Fibroblast of skin of left quadriceps (primary cell): Measurements from ENCODE around the gene SLC39A11.
A peak's percentile ranks its signal among the peaks of the same experiment; 100 is the strongest.
"Not testable (repeated sequence)": the region's sequence is repeated elsewhere in the genome, so short reads cannot be mapped to it uniquely, and the experiment has no call there.

Experiments
- DNase-seq, 2 experiments: peaks; one replicate each; pipeline ENCODE4 v3.0.0-alpha.2; 2013; ENCODE audit warnings: low read depth in 2 of 2

SLC39A11 gene

GRCh38 chr17:72950242-72950931 is 142.1 kb downstream of the SLC39A11 start:
- DNase-seq, result no peak

- no peak for DNase-seq
Measured at GRCh38 chr17:72948115-72948514, 144.4 kb downstream of the SLC39A11 start.

DNA sequence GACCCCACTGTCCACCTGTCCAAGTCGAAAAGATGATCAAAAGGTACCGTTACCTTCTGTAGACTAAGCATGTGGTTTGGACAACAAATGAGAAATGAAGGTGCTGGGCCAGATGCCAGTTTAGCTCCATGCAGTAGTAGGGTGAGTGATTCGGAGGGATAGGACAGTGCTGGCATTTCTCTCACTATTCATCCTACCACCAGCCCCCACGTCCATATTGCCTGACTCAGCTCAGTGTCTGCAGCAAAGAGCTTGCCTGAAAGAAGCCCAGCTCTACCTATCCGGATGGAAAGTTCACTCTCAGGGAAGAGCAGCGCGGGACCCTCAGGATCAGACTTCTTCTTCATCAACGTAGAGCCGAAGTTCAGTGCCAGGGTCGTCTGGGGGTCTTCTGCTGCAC is 145.0 kb downstream of the SLC39A11 start:
- DNase-seq, result no peak

DNA sequence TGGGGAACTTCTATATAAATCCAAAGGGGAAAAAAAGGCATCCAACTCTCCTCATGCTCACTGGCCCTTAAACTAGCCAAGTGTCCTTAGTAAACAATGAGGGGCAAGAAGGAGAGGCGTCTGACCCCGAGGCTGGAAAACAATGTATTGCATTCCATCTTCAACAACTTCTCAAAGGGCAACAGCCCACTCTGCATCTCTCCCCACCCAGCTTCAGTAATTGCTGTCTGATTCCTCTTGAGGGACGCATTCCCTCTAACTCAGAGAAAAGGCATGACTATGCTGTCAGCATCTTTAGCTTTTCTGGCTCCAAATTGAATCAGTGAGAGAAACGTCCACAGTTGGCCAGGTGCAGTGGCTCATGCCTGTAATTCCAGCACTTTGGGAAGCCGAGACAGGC is 145.8 kb downstream of the SLC39A11 start:
- DNase-seq, result no peak

GRCh38 chr17:72946156-72946555 is 146.3 kb downstream of the SLC39A11 start:
- DNase-seq, result no peak

- no peak for DNase-seq
Measured at GRCh38 chr17:72945473-72945872, 147.0 kb downstream of the SLC39A11 start.

DNA sequence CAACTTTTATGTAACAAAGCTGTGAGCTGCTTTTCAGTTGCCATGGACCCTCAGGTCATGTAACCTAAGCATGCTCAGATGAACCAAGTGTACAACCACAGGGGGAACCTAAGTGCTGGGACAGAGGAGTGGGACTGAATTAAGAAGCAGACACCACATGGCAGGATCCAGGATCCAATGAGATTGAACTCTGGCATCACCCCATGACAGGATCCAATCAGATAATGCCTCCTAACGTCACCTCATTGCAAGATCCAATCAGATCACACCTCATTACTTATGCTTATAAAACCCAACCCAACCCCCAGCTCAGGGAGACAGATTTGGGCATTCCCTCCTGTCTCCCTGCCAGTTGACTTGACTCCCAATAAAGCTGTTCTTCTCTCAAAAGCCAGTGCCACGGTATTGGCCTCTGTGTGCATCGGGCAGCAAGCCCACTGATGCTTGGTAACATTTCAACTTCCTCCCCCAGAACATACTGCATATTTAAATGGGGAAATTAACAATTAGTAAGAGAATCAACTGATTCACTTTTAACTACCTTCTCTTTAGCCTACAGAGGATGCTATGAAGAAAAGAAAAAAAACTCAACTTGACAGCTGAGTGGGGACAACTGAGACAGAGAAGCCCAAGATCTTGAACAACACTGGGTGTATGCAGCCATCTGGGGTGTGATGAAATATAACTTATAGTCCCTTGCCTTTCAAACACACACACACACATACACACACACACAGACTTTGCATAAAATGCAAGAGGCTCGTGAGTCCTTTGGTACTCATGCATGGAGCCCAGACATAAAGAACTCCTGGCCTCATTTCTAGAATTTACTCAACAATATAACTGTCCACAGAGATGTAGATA is 148.4 kb downstream of the SLC39A11 start:
- no peak for DNase-seq

- DNase-seq, result peak in 1 of 2 experiments; percentile 7
Measured at GRCh38 chr17:72942579-72942978, 149.9 kb downstream of the SLC39A11 start.

DNA sequence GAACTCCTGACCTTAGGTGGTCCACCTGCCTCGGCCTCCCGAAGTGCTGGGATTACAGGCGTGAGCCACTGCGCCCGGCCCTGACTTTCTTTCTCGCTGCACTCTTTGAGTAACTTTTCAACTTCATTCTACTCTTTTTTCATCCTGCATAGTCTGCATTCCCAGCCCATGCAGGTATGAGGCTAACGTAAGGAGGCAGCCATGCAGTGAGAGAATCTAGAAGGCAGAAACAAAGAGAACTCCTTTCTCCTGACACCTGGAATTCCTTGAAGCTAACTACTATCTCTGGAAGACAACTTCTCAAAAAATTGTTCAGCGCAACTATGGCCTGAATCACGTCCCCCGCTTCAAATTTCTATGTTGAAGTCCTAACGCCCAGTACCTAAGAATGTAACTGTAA is 152.0 kb downstream of the SLC39A11 start:
- DNase-seq, result no peak

DNA sequence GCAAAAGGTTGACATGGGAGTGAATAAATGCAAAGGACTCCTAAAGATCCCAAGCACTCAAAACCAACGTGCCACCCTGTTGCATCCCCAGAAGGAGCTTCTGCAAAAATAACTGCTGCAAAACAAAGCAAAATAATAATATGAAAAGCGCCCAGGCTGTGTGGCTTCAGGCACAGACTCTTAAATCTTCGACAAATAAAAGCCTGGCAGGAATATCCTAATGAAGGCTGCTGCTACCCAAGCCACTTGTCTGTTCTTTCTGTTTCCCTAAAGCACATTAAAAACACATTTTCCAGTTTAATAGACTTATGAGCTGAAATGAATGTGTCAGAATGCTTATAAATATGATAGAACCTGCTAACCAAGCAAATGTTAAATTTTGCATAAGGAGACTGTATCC is 154.0 kb downstream of the SLC39A11 start:
- DNase-seq, result no peak

- DNase-seq, result no peak
Measured at GRCh38 chr17:72937707-72938106, 154.8 kb downstream of the SLC39A11 start.

DNA sequence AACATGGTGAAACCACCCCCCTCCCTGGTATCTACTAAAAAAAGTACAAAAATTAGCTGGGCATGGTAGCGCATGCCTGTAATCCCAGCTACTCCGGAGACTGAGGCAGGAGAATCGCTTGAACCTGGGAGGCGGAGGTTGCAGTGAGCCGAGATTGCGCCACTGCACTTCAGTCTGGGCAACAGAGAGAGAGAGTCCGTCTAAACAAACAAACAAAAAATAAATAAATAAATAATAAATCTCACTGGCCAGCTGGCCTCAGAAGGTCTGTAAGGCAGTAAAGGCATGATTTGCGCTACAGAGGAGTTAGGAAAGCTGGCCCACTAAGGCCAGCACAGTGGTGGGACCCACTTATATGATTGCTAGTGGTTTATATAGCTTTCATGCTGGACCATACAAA is 155.2 kb downstream of the SLC39A11 start:
- DNase-seq, result not testable (repeated sequence)

- DNase-seq, result no peak
Measured at GRCh38 chr17:72935984-72936383, 156.5 kb downstream of the SLC39A11 start.

DNA sequence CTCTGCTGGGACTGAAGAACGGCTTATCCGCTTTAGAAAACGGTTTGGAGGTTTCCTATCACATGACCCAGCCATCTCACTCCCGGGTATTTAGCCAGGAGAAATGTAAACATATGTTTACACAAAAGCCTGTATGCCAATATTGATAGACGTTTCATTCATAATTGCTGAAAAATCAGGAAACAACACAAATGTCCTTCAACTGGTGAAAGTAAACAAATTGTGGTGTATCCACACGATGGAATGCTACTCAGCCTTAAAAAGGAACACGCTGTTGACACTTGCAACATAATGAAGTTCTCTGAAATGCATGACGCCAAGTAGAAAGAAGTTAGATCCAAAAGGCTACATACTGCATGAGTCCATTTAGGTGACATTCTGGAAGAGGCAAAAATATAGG is 157.6 kb downstream of the SLC39A11 start:
- no peak for DNase-seq

DNA sequence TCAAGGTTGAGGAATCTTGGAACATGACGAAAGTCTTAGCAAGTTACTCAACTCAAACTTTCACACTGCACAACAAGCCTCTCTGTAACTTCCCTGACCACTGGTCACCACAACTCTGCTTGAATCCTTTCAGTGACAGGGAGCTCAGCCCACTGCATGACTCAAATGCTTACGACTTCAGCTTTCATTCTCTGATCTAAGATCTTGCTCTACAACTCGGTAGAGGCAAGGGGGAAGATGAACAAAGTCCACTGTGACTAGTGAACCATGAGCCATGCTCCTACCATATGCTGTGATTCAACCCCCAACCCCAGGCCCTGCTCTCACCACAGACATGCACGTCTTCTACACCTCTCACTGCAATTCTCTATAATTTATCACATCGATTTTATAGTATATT is 160.9 kb downstream of the SLC39A11 start:
- no peak for DNase-seq

DNA sequence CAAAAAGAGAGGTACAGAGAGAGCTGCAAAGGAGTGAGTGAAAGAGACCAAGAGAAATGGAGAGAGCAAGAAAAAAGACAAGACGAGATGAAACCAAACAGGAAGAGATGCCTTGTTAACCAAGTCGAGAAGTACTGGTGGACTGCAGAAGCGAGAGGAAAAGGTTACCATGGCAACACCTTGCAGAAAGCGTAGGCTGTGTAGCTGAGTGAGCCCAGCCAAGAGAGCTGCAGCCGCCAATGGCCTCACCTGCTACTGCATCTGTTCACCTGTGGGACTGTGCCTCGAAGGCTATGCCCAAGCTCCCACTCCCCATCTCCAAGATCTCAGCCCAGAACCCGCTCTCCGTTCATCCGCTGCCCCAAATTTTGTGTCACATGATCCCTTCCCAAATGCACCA is 161.3 kb downstream of the SLC39A11 start:
- no peak for DNase-seq

- DNase-seq, result no peak
Measured at GRCh38 chr17:72930031-72930430, 162.5 kb downstream of the SLC39A11 start.

DNA sequence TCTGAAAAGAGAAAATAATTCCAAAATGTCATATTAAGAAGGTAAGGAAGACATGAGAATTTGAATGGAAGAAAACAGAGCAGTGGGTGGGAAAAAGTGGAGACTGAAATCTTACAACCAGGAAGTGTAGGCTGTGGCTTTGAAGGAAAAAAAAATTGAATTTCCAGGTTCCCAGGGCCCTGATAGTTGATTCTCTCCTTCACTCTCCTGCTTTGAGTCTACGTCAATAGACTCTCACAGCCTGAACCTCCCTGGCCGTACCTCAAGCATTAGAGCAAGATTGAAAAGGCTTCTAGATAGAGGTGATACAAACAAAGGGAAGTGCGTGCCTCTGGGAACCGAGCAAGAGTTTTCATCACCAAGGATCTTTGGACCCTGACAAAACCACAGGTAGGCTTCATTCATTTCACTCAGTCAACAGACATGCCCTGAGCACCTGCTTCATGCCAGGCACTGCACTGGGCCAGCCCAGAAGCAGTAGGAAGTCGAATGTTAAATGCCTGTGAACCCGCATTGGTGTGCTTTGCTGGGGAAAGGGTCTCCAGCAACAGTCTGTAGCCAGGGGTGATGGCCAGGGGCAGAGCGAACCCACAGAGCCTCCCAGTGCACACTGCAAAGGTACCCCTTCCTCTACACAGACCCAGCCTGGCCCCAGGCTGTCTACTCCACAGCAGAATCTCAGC is 163.9 kb downstream of the SLC39A11 start:
- no peak for DNase-seq

DNA sequence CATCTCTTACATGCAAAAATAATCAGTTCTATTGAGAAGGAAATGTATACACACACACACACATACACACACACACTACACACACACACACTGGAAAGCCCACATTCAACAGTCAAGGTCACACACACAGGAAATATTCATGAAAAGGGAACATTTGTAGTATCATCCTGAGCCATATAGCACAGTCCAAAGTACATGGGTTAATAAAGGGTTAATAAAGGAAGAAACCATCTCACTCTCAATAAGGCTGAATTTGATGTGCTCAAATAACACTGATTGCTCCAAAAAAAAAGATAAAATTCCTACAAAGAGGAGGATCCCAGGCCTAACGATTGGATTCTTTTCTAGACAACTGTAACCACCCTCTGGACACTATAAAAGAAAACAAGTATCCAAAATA is 164.7 kb downstream of the SLC39A11 start:
- DNase-seq, result no peak

DNA sequence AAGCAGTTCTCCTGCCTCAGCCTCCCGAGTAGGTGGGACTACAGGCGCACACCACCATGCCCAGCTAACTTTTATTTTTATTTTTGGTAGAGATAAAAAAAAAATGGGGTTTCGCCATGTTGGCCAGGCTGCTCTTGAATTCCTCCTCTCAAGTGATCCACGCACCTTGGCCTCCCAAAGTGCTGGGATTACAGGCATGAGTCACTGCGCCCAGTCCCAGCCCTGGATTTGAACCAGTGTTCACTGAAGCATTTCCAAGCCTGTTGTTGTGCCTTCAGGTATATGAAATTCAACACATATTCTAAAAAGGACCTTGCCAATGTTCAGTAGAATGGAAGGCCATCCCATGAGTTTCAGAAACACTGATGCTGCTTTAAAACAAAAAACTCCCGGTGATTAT is 165.3 kb downstream of the SLC39A11 start:
- DNase-seq, result no peak

- no peak for DNase-seq
Measured at GRCh38 chr17:72926171-72926570, 166.3 kb downstream of the SLC39A11 start.

GRCh38 chr17:72924196-72924595 is 168.3 kb downstream of the SLC39A11 start:
- DNase-seq, result no peak

DNA sequence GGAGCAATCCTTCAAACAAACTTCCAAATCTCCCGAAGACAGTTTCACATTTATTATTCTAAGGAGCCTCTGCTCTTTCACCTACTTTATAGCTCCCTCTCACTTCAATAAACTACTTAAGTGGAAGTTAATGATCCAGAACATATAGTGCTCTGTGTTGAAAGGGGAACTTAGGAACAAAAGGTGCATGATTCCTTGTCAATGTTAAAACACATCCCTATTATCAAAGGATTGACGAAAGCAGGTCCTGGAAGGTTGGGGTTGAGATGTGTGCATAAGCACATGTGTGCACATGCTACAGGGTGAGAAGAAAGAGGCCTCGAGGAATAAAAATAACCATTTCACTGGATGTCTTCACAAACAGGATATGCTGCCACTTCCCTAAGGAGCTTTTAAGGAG is 170.3 kb downstream of the SLC39A11 start:
- DNase-seq, result no peak
